ENCODE data around the gene MCM6.
"Not testable (repeated sequence)": the region's sequence is repeated elsewhere in the genome, so short reads cannot be mapped to it uniquely, and the experiment has no call there.

Gene MCM6

DNA sequence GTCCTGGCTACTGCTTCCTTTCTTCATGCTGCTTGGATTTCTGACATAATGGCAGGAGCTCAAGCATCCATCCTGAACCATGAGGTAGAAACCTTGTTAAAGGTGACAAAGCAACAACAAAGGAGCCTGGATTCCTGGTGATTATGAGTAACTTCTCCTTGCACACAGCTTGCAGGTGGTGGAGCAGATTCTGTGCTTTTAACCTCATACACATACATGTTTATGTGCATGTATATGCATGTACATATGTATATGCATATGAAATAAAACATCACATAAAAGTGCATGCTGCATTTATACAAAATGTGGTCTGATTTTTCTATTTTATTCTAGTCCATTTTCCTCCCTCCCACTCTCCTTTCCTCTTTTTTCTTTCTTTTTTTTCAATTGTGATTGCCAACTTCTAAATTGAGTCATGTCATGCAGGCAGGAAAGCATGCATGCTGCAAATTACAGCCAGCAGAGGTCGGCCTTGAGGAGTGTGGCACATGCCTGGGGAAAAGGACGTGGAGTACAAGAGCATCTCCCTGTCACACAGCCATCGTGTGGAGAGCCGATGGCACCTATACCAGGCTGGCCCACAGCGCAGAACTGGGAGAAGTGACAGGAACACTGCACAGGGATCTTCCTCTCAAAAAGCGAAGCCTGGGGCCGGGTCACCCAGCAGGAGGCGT is 57.2 kb downstream of the MCM6 start:
- DNase-seq: no peak

DNA sequence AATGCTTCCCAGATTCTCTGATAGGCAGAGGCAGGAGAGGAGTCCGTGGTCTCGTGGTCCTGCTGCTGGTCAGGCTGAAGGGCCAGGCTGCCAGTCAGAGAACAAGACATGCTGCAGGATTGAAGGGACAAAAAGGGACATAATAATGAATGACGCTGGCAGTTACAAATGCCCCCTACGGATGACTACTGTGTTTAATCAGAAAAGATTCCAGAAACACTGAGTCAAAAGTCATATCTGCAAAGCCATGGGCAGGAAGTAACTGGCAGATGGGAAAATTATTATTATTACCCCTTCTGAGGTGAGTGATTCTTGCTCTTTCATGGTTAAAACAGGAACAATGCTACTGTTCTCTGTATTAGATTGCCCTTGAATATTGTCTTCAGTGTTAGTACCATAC is 58.3 kb downstream of the MCM6 start:
- DNase-seq: no peak

GRCh38 chr2:135817466-135817865 is 58.8 kb downstream of the MCM6 start:
- no peak for DNase-seq

GRCh38 chr2:135815269-135815668 is 61.0 kb downstream of the MCM6 start:
- DNase-seq: no peak

GRCh38 chr2:135812907-135813511 is 63.2 kb downstream of the MCM6 start:
- DNase-seq: no peak

DNA sequence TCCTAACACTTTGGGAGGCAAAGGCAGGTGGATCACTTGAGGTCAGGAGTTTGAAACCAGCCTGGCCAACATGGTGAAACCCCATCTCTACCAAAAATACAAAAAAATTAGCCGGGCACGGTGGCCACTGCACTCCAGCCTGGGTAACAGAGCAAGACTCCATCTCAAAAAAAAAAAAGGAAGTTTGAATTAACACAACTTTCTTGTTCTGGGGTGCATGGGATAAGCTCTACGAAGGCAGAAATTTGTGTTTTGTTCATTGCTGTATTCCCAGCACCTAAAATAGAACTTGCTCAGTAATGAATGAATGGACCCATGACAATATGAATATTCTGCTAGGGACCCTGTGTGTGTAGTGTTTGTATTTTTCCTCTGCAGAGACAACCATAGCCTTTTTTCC is 68.4 kb downstream of the MCM6 start:
- not testable (repeated sequence) for DNase-seq

- DNase-seq: no peak
Observed at GRCh38 chr2:135803278-135803677, 73.0 kb downstream of the MCM6 start.

DNA sequence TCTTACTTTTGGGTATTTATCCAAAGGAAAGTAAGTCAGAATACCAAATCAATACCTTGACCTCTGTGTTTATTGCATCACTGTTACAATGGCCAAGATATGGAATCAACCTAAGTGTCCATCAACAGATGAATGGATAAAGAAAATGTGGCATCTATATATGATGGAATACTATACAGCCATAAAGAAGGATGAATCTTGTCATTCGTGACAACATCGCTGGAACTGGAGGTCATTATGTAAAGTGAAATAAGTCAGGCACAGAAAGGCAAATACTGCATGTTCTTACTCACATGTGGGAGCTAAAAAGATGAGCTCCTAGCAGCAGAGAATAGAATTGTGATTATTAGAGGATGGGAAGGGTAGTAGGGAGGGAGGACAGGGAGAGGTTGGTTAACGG is 73.9 kb downstream of the MCM6 start:
- no peak for DNase-seq

GRCh38 chr2:135800513-135801460 is 75.5 kb downstream of the MCM6 start:
- DNase-seq: no peak

- DNase-seq: no peak
Observed at GRCh38 chr2:135799738-135800137, 76.5 kb downstream of the MCM6 start.

DNA sequence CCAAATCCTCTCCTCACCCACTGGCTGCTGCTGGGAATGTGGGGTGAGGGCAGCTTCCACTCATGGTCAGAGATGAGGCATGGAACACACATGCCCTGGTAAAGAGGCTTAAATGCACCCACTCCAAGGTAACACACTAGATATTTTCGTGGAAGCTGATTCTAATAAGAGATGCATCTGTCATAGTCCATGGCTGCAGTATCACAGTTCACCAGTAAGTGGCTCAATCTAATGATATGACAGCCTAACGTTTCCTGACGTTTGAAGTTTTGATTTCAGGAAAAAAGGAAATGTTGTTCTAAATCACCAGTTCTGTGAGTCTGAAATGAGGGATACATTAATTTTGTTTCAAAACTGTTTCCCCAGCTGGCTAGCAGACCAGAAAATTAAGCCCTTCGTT is 77.5 kb downstream of the MCM6 start:
- no peak for DNase-seq

GRCh38 chr2:135798275-135798705 is 78.0 kb downstream of the MCM6 start:
- DNase-seq: no peak

DNA sequence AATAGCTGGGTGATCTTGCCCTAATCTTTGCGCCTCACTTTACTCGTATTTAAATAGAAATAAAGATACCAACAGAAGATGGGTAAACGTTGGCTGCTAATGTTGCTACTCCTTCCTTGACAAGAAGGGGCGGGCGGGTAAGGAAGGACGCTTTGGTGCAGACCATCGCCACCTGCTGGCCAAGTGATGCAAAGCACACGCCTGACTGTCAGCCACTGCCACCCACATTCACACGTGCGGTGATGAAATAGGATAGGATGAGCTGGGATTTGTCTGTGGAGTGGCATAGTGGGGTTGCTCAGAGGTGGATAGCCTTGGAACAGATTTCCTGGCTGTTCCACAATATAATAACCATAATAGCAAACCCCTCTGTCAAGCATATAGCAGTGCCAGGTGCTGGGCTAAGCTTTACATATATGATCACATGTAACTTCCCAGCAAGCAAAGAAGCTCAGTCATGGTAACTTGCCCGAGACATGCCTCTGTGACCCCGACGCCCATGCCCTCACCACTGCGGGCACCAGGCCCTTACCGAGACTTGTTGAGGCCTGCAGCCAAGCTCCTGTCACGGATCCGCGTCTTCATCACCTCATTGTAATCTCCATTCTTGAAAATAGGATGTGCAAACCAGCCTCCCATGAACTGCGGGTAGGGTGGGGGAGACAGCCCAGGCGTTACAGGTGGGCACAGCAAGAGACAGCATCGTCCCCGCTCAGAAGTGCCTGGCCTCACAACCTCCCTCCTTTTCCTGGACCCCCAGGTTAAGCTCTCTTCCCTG is 78.6 kb downstream of the MCM6 start:
- peak in 5 of 14 donors; percentile 0 to 28 (median 9) for DNase-seq

DNA sequence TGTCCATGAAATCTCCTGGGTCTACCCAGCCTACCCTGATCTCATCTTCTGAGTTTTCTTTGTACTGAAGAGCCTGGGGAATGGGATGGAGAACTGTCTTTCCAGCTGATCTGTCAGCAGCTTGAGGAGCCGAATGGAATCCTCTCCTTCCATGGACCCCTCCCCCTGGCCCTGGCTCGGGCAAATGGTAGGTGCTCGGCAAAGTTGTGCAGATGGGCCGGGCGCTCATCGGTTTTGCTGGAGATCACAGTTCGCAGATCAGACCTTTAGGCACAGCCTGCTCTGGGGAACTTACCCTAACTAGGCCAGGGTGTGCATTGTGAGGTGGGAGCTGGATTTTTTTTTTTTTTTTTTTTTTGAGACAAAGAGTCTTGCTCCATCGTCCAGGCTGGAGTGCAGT is 79.6 kb downstream of the MCM6 start:
- no peak for DNase-seq

DNA sequence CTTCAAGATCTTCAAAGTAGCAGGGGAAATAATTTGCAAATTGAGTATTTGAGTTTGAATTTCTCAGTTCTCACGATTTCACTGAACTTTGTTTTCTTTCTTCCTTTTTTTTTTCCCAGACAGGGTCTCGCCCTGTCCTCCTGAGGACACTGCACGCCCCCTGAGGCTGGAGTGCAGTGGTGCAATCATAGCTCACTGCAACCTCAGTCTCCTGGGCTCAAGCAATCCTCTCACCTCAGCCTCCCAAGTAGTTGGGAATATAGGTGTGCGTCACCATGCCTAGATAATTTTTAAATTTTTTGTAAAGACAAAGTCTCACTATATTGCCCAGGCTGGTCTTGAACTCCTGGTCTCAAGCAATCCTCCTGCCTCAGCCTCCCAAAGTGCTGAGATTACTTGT is 80.6 kb downstream of the MCM6 start:
- not testable (repeated sequence) for DNase-seq

DNA sequence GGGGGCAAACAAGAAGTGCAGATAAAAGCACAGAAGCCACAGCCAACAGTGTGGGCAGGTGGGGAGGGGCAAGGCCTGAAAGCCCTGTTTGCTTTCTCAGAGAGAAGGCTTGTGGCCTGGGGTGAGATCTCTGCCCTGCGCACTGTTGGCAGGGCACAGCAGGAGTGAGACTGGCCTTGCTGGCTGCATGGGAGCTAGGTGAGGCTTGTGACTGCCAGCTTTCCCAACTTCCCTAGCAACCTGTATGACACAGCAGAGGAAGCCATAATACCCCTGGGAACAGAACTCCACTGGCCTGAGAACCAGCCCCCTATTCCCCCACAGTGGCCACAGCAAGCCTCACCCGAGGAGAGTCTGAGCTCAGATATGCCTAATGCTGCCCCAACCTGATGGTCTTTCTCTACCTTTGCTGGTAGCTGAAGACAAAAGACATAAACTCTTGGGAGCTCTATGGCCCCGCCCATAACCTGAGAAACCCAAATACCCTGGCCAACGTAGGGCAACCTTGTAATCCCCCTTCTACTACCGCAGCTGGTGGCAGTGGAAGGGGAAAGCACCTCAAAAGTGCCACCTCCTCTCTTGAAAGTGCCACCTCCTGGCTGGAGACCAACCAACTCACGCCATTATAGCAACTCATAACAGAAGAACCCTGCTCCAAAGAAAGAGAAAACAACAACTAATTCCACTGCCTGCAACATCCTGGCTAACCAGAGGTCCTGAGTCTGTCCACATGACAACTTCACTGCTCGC is 83.7 kb downstream of the MCM6 start:
- no peak for DNase-seq

- no peak for DNase-seq
Observed at GRCh38 chr2:135791418-135792190, 84.6 kb downstream of the MCM6 start.

DNA sequence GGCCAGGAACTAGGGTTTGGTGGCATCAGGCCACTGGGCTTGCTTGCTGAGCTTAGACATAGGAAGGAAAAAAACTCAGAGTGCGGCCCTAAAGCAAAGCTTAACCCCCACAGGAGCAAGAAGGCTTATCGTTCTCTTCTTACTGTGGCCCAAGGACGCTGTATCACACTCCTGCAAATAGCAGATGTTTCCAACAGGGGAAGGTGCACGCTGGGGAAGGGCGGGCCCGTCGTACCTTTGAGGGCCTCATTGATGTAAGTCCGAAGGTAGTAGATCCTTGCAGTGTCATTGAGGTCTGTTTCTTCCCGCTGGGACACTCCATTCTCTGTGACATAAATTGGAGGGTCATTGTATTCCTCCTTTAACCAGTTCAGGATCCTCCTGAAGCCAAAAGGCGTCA is 85.8 kb downstream of the MCM6 start:
- no peak for DNase-seq

Measured in C1 segment of cervical spinal cord (tissue), 14 donors.